ENCODE results near the gene ATP1A1.

GRCh38 chr1:116350097-116350645, 22.9 kb upstream of the ATP1A1 start:
- TF ChIP-seq, protein P1, sequence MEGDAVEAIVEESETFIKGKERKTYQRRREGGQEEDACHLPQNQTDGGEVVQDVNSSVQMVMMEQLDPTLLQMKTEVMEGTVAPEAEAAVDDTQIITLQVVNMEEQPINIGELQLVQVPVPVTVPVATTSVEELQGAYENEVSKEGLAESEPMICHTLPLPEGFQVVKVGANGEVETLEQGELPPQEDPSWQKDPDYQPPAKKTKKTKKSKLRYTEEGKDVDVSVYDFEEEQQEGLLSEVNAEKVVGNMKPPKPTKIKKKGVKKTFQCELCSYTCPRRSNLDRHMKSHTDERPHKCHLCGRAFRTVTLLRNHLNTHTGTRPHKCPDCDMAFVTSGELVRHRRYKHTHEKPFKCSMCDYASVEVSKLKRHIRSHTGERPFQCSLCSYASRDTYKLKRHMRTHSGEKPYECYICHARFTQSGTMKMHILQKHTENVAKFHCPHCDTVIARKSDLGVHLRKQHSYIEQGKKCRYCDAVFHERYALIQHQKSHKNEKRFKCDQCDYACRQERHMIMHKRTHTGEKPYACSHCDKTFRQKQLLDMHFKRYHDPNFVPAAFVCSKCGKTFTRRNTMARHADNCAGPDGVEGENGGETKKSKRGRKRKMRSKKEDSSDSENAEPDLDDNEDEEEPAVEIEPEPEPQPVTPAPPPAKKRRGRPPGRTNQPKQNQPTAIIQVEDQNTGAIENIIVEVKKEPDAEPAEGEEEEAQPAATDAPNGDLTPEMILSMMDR (IDR thresholded peaks at IDR 0.05; ENCODE audit: low read length): no peak
- TF ChIP-seq EZH2 (optimal IDR thresholded peaks at IDR 0.05; ENCODE audit: low read depth, low read length) (no peak), EZH2phosphoT487 (IDR thresholded peaks at IDR 0.05; ENCODE audit: low read length) (no peak)

All from MM.1S (cell line).